NCI-H1092 (cell line): ENCODE data around the gene F8.
"Not testable (repeated sequence)": the region's sequence is repeated elsewhere in the genome, so short reads cannot be mapped to it uniquely, and the experiment has no call there.

Experiments used
- DNase-seq: peaks from one replicate; lab custom pipeline; 2025; lab: John Stamatoyannopoulos, UW

The F8 gene

GRCh38 chrX:155028877-155029291 lies 6.4 kb upstream of the F8 start:
- DNase-seq: no peak

GRCh38 chrX:155028129-155028528 lies 5.6 kb upstream of the F8 start:
- DNase-seq: no peak

GRCh38 chrX:155027509-155028066 lies 5.1 kb upstream of the F8 start:
- peak; percentile 29 for DNase-seq

- DNase-seq: peak; percentile 94
These were observed 4.4 kb upstream of the F8 start, which contains the start of gene FUNDC2 for GRCh38 chrX:155026727-155027508. Gene FUNDC2 (plus strand): TSS chrX:155026844. CDS start chrX:155026939, 95 bp downstream.

- no peak for DNase-seq
These were observed 3.9 kb upstream of the F8 start for GRCh38 chrX:155026420-155026726.

GRCh38 chrX:155023907-155024833 lies 1.6 kb upstream of the F8 start:
- no peak for DNase-seq

GRCh38 chrX:155020591-155020990 lies 1.9 kb downstream of the F8 start:
- DNase-seq: no peak

GRCh38 chrX:155009994-155010472 lies 12.5 kb downstream of the F8 start:
- no peak for DNase-seq

- DNase-seq: not testable (repeated sequence)
These were observed 13.9 kb downstream of the F8 start for GRCh38 chrX:155008578-155008977.

- DNase-seq: not testable (repeated sequence)
These were observed 15.4 kb downstream of the F8 start for GRCh38 chrX:155006913-155007671.

- not testable (repeated sequence) for DNase-seq
These were observed 16.1 kb downstream of the F8 start for GRCh38 chrX:155006379-155006778.

- no peak for DNase-seq
These were observed 17.3 kb downstream of the F8 start for GRCh38 chrX:155005190-155005589.

- DNase-seq: no peak
These were observed 20.6 kb downstream of the F8 start for GRCh38 chrX:155001873-155002272.

GRCh38 chrX:155000841-155001240 lies 21.7 kb downstream of the F8 start:
- DNase-seq: no peak

GRCh38 chrX:154998204-154998880 lies 24.2 kb downstream of the F8 start:
- no peak for DNase-seq

GRCh38 chrX:154991476-154991875 lies 31.0 kb downstream of the F8 start:
- no peak for DNase-seq

- DNase-seq: no peak
These were observed 31.5 kb downstream of the F8 start for GRCh38 chrX:154991039-154991438.

GRCh38 chrX:154990496-154990895 lies 32.0 kb downstream of the F8 start:
- no peak for DNase-seq

GRCh38 chrX:154988719-154989118 lies 33.8 kb downstream of the F8 start:
- no peak for DNase-seq

GRCh38 chrX:154987940-154988339 lies 34.6 kb downstream of the F8 start:
- no peak for DNase-seq
